Liver (tissue), 3 donors: ENCODE measurements around the gene CD109.

ENCODE experiments used
- CTCF ChIP-seq: fragments of 150-350 bp; IDR thresholded peaks from 2 replicates; pipeline ENCODE4 v1.5.1; 2017; ENCODE audit warnings: improper control_type of control experiment, low read depth, low read length; ENCODE audit not compliant: missing input control
- GABPA ChIP-seq, 2 donors: IDR thresholded peaks in 1 of 2; conservative IDR thresholded peaks in 1 of 2; 2 replicates each; pipeline ENCODE4 v1.6.1; 2016; ENCODE audit warnings: antibody characterized with exemption in 2 of 2, mild to moderate bottlenecking in 1 of 2, moderate library complexity in 1 of 2
- JUND ChIP-seq, 2 donors: IDR thresholded peaks; 2 replicates each; pipeline ENCODE4 v1.6.1; 2016; ENCODE audit warnings: antibody characterized with exemption in 2 of 2
- MAX ChIP-seq: IDR thresholded peaks from 2 replicates; pipeline ENCODE4 v1.6.1; 2016; ENCODE audit warnings: antibody characterized with exemption
- RAD21 ChIP-seq, 2 donors: IDR thresholded peaks; 2 replicates each; pipeline ENCODE4 v1.6.1; 2016; ENCODE audit warnings: antibody characterized with exemption in 2 of 2, mild to moderate bottlenecking in 2 of 2
- donor health status: healthy.
- donor health status: healthy.

- TF ChIP-seq CTCF, result no peak
- TF ChIP-seq GABPA (IDR thresholded peaks at IDR 0.05 in 1 of 2, conservative IDR thresholded peaks at IDR 0.05 in 1 of 2), result no peak
- no peak for TF ChIP-seq JUND (IDR thresholded peaks at IDR 0.05)
- TF ChIP-seq MAX, result no peak
- no peak for TF ChIP-seq RAD21 (IDR thresholded peaks at IDR 0.05)
Observed at GRCh38 chr6:73823832-73824231, 127.8 kb downstream of the CD109 start.
